ENCODE results near the gene SMYD3.

The SMYD3 gene

DNA sequence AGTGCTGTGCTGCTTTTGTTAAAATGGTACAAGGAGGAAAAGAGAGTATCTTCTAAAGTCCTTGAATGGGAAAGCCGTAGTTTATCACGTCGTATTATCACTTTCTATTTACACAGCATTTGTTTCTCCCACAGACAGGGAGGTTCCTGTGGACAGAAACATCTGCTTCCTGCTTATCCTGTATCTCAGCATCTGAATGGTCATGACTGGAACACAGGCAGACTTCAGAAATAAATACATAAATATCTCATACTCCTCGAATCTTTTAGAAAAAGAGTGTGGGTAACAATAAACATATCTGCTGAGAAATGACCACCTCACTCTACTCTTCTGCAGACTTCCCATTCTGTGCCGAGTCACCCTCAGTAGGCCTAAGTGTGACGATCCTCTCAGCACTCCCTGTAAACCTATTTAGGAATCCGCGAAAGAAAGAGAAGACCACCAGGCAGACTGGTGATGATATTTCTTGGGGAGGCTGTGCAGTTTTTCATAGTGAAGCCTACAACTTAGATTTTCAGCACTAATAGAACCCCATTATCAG lies 393.5 kb downstream of the SMYD3 start:
- no peaks in the 10 kb centered on the region for H4K20me1 ChIP-seq (ENCODE audit: low read depth, low read length)
- H3K4me2 ChIP-seq (ENCODE audit: low read depth, low read length, poor library complexity, severe bottlenecking) = no peak overlapping the region
- H3K9me2 ChIP-seq (replicated peaks; ENCODE audit: insufficient read depth, low read length) = no peaks in the 10 kb centered on the region
- no peak overlapping the region for H3K27ac ChIP-seq (ENCODE audit: low read depth, low read length)
- H2AFZ ChIP-seq (ENCODE audit: low read depth, low read length, severe bottlenecking) = no peak overlapping the region
- TF ChIP-seq, protein P1, sequence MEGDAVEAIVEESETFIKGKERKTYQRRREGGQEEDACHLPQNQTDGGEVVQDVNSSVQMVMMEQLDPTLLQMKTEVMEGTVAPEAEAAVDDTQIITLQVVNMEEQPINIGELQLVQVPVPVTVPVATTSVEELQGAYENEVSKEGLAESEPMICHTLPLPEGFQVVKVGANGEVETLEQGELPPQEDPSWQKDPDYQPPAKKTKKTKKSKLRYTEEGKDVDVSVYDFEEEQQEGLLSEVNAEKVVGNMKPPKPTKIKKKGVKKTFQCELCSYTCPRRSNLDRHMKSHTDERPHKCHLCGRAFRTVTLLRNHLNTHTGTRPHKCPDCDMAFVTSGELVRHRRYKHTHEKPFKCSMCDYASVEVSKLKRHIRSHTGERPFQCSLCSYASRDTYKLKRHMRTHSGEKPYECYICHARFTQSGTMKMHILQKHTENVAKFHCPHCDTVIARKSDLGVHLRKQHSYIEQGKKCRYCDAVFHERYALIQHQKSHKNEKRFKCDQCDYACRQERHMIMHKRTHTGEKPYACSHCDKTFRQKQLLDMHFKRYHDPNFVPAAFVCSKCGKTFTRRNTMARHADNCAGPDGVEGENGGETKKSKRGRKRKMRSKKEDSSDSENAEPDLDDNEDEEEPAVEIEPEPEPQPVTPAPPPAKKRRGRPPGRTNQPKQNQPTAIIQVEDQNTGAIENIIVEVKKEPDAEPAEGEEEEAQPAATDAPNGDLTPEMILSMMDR (IDR thresholded peaks at IDR 0.05; ENCODE audit: insufficient read depth, low read length, poor library complexity, severe bottlenecking) = no peak
- no peak for TF ChIP-seq EZH2phosphoT487 (conservative IDR thresholded peaks at IDR 0.05; ENCODE audit: low read length)
- no peaks in the 10 kb centered on the region for H3F3A ChIP-seq (ENCODE audit: insufficient read depth)
- no peaks in the 10 kb centered on the region for H3K79me2 ChIP-seq (ENCODE audit: insufficient read depth, low read length)
- no peaks in the 10 kb centered on the region for H3K36me3 ChIP-seq (ENCODE audit: low read length)
- no peaks in the 10 kb centered on the region for H3K27me3 ChIP-seq (ENCODE audit: low read length)
- H3K9ac ChIP-seq (ENCODE audit: low read length) = no peak overlapping the region
- no peaks in the 10 kb centered on the region for H3K9me3 ChIP-seq (ENCODE audit: insufficient read depth, low read length)
- H3K4me3 ChIP-seq (ENCODE audit: insufficient read depth, low read length, poor library complexity, severe bottlenecking) = no peak overlapping the region

DNA sequence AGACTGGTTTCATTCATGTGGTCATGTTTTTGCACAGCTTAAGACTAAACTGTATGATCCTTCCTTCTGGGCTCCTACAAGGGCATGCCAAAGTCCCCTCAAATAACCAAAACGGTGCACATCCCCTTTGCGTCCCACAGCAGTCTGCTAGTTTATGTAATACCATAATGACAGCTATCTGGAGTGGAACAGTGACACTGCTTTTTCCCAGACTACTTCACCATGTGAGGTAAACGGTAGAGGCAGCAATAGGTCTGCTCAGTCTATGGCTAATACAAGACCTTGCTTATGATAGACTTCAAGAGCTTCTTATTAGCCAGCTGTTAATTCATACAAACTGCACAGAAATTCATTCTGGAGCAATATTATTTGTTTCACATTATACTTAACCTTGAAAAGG lies 395.5 kb downstream of the SMYD3 start:
- H4K20me1 ChIP-seq (ENCODE audit: low read depth, low read length) = no peaks in the 10 kb centered on the region
- H3K27ac ChIP-seq (ENCODE audit: low read depth, low read length) = no peak overlapping the region

DNA sequence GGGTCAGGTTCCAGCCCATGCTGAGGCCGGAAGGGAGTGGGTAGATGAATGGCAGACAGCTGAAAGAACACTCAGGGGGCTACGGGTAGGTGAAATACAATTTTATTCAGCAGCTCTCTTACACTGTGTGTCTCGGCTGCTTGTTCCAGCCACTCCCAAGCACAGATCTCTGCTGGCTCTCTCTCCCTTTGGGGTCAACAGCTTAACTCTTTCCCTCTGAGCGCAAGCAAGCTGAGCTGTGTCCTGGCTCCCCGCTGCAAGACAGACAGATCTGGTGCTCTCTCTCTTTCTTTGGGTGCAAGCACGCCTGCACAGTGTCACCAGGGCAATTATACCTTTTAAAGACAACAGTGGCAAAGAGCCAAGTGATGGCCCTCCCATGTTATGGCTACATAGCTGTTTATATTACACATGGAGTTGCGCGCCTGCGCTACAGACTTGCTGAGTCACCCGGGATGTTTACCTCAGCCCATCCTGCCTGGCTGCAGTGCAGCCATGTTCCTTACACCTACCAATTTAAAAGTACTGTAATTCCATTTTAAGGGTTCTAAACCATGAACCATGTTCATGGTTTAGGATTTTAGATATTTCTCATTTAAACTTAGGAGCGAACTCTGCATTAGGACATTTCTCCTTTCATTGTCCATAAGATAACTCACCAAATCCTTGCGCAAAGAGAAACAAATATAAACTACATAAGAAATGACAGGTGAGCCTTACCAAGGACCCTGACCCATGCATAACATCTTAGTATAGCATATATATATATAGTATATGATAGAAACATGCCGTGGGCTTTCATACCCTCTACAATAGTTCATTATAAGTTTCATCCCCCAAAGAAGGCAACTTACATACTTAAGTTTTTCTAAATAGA lies 396.5 kb downstream of the SMYD3 start:
- no peak overlapping the region for H3K9ac ChIP-seq (ENCODE audit: low read length)
- TF ChIP-seq, protein P1 (IDR thresholded peaks at IDR 0.05; ENCODE audit: insufficient read depth, low read length, poor library complexity, severe bottlenecking) = no peak
- TF ChIP-seq EZH2phosphoT487 (conservative IDR thresholded peaks at IDR 0.05; ENCODE audit: low read length) = no peak

More for the DNA sequence above, 395.5 kb downstream of the SMYD3 start:
- Histone ChIP-seq H3K4me2 (ENCODE audit: low read depth, low read length, poor library complexity, severe bottlenecking) (no peak overlapping the region), H3K27me3 (ENCODE audit: low read length) (no peaks in the 10 kb centered on the region), H3K9me3 (ENCODE audit: insufficient read depth, low read length) (no peaks in the 10 kb centered on the region), H3K4me3 (ENCODE audit: insufficient read depth, low read length, poor library complexity, severe bottlenecking) (no peak overlapping the region), H3F3A (ENCODE audit: insufficient read depth) (no peaks in the 10 kb centered on the region), H3K9me2 (replicated peaks; ENCODE audit: insufficient read depth, low read length) (no peaks in the 10 kb centered on the region), H3K36me3 (ENCODE audit: low read length) (no peaks in the 10 kb centered on the region), H3K79me2 (ENCODE audit: insufficient read depth, low read length) (no peaks in the 10 kb centered on the region), H3K9ac (ENCODE audit: low read length) (no peak overlapping the region), H2AFZ (ENCODE audit: low read depth, low read length, severe bottlenecking) (no peak overlapping the region)
- no peak for TF ChIP-seq EZH2phosphoT487 (conservative IDR thresholded peaks at IDR 0.05; ENCODE audit: low read length)
- TF ChIP-seq, protein P1 (IDR thresholded peaks at IDR 0.05; ENCODE audit: insufficient read depth, low read length, poor library complexity, severe bottlenecking) = no peak

More for the DNA sequence above, 396.5 kb downstream of the SMYD3 start:
- Histone ChIP-seq H3K4me3 (ENCODE audit: insufficient read depth, low read length, poor library complexity, severe bottlenecking) (no peak overlapping the region), H2AFZ (ENCODE audit: low read depth, low read length, severe bottlenecking) (no peak overlapping the region), H3K36me3 (ENCODE audit: low read length) (no peaks in the 10 kb centered on the region), H3K4me2 (ENCODE audit: low read depth, low read length, poor library complexity, severe bottlenecking) (no peak overlapping the region), H4K20me1 (ENCODE audit: low read depth, low read length) (no peaks in the 10 kb centered on the region), H3K79me2 (ENCODE audit: insufficient read depth, low read length) (no peaks in the 10 kb centered on the region), H3K27me3 (ENCODE audit: low read length) (no peaks in the 10 kb centered on the region), H3K9me3 (ENCODE audit: insufficient read depth, low read length) (no peaks in the 10 kb centered on the region), H3K27ac (ENCODE audit: low read depth, low read length) (no peak overlapping the region), H3F3A (ENCODE audit: insufficient read depth) (no peaks in the 10 kb centered on the region), H3K9me2 (replicated peaks; ENCODE audit: insufficient read depth, low read length) (no peaks in the 10 kb centered on the region)
